Measurements from ENCODE around the gene F11R. TPM values are rescaled to one million over a fixed set of nuclear protein-coding genes. Genes with fewer than 3 reads are reported as not detected.
"Not testable (repeated sequence)": the region's sequence is repeated elsewhere in the genome, so short reads cannot be mapped to it uniquely, and the experiment has no call there.

Gene F11R
- total RNA-seq, 1 experiment from 2014 or later = 60.7 TPM

DNA sequence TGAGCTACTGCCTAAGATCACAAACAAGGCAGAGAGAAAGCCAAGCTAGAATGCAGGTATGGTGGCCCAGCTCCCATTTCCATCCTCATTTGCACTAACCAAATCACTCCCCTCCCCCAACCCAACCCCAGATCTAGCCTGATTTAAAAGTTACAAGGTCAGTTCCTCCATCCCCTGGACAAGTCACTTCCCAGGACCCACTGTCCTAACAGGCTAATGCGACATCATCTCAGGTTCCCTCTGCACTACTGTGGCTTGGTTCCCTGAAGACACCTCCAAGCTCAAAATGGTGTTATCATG is 2.4 kb downstream of the F11R start:
- in situ Hi-C loops (cut with HindIII; ENCODE audit: low sequenced_read_pairs) = no loop called here
- no peak for DNase-seq (ENCODE audit: low spot score)

DNA sequence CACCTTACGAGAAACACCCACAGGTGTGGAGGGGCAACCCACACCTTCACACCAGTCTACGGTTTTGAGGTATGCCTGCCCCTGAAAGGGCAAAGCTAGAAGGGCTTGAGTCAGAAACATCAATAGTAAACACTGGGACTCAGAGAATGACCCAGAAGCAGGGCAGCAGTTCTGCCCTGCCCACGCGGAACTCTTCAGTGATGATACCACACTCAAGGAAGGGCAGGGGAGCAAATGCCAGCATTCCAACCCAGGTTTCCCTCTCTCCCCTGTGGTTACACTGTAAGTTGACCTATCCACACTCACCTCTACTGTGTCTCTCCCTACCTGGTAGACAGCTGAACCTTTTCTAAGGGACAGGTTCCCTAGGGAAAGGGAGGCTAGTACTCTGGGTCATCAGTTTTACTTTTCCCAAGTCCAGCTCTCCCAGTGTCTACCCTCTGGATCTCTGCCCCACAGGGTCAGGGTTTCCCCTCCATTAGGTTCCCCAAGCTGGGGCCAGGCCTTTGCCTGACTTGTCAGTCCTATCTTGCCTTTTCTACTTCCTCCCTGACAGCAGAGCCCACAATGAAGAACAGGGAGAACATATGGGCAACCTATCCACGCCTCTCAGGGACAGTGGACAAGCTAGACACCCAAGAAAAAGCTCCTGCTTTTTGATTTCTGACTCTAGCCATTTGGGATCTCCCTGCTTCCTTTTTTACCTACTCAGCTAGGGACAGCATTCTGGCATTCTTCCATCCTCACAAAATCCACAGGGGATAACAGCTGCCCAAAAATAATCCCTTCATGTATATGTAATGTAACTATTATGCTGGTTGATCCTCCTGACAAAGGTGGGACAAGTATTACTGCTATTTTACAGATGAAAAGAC is 3.0 kb downstream of the F11R start:
- in situ Hi-C loops (cut with HindIII; ENCODE audit: low sequenced_read_pairs) = no loop called here
- DNase-seq (ENCODE audit: low spot score) = no peak

DNA sequence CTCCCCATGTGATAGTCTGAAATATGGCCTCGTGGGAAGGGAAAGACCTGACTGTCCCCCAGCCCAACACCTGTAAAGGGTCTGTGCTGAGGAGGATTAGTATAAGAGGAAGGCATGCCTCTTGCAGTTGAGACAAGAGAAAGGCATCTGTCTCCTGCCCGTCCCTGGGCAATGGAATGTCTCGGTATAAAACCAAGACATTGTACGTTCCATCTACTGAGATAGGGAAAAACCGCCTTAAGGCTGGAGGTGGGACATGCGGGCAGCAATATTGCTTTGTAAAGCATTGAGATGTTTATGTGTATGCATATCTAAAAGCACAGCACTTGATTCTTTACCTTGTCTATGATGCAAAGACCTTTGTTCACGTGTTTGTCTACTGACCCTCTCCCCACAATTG is 3.8 kb downstream of the F11R start:
- in situ Hi-C loops (cut with HindIII; ENCODE audit: low sequenced_read_pairs) = not testable (repeated sequence)

DNA sequence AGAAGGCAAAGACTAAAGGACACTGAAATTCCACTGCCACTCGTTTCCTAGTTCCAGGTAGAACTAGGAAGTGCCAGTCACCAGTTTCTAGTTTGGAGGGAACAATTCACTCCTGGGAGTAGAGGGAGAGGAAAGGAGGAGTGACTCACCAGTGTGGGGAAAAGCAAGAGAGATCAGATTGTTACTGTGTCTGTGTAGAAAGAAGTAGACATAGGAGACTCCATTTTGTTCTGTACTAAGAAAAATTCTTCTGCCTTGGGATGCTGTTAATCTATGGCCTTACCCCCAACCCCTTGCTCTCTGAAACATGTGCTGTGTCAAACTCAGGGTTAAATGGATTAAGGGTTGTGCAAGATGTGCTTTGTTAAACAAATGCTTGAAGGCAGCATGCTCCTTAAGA is 4.3 kb downstream of the F11R start:
- in situ Hi-C loops (cut with HindIII; ENCODE audit: low sequenced_read_pairs); DNase-seq (ENCODE audit: low spot score): not testable (repeated sequence)

More for the DNA sequence above, 3.8 kb downstream of the F11R start:
- DNase-seq (ENCODE audit: low spot score) = not testable (repeated sequence)

GRCh38 chr1:161013488-161014230 is 7.3 kb downstream of the F11R start:
- in situ Hi-C loops (cut with HindIII; ENCODE audit: low sequenced_read_pairs) = no loop called here
- no peak for DNase-seq (ENCODE audit: low spot score)

DNA sequence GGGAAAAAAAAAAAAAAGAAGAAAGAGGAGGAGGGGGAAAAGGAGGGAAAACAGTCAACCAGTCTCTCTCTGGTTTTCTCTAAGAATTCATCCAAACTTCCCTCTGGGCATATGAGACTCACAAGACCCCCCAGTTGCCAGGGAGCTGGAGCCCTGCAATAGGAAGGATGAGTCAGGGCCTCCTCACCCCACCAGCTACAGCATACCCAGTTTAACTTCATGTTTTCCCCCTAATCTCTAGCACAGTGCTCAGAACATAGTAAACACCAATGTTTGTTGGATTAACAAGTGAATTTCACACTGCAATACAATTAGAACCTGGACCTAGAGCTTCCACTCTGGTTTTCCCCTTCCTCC is 7.8 kb downstream of the F11R start:
- in situ Hi-C loops (cut with HindIII; ENCODE audit: low sequenced_read_pairs) = no loop called here
- DNase-seq (ENCODE audit: low spot score) = no peak

DNA sequence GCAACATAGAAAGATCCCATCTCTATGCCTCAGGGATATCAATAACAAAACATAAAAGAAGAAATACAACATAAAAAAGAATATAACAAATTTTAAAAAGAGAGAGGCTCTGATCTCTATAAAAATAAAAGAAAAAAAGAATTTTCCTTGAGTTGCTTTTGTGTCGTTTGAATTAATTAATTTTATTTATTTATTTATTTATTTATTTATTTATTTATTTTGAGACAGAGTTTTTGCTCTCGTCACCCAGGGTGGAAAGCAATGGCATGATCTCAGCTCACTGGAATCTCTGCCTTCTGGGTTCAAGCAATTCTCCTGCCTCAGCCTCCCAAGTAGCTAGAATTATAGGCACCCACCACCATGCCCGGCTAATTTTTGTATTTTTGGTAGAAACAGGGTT is 8.5 kb downstream of the F11R start:
- no peak for DNase-seq (ENCODE audit: low spot score)
- in situ Hi-C loops (cut with HindIII; ENCODE audit: low sequenced_read_pairs) = no loop called here

DNA sequence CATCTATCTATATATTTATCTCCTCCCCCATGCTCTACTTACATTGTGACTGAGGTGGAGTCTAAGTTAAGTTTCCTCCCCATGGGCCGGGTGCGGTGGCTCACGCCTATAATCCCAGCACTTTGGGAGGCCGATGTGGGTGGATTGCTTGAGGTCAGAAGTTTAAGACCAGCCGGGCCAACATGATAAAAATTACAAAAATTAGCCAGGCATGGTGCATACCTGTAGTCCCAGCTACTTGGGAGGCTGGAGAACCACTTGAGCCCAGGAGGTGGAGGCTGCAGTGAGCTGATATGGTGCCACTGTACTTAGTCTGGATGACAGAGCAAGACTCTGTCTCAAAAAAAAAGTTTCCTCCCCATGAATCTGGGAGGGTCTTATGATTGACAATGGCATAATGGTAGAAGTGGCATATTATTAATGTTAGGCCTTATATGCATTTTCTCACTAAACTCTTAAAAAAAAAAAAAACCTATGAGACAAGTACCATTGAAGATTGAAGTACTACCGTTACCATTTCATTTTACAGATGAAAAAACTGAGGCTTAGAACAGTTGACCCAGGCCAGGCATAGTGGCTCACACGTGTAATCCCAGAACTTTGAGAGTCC is 11.2 kb downstream of the F11R start:
- in situ Hi-C loops (cut with HindIII; ENCODE audit: low sequenced_read_pairs) = no loop called here
- no peak for DNase-seq (ENCODE audit: low spot score)

DNA sequence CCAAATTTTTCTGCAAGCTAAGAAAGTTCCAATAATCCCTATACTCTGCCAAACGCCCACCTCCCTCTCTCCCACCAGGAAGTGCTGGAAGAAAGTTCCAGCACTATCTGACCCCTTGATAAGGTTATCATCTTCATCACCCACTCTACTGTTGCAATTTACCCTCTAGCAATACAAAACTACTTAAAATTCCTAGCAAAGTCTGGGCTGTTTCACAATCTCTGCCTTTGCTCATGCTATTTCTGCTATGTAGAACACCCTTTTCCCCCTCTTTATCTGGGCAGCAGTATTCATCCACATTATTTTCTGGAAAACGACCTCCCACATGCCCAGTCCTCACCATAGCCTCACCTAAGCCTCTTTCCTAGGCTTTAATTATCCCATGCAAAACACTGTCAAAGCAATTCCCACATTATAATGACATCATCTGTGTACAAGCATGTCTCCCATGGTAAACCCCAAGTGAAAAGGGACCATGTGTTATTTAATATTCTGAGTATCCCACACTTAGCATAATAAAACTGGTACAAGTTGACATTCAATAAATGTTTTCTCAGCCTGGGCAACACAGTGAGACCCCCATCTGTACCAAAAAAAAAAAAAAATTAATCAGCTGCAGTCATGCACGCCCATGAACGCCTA is 12.0 kb downstream of the F11R start:
- DNase-seq (ENCODE audit: low spot score) = no peak
- in situ Hi-C loops (cut with HindIII; ENCODE audit: low sequenced_read_pairs) = no loop called here

DNA sequence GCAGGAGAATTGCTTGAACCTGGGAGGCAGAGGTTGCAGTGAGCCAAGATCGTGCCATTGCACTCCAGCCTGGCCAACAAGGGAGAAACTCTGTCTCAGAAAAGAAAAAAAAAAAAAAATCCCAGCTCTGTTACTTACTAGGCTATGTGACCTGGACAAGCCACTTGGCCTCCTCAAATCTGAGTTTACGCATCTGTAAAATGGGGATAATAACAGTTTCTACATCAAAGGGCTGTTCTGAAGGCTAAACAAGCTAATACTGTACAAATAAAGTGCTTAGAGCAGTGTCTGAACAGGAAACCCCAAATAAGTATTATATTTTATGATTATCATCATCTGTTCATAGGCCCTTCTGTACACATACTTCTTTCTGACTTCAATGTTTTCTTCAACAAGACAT is 13.6 kb downstream of the F11R start:
- no peak for DNase-seq (ENCODE audit: low spot score)
- in situ Hi-C loops (cut with HindIII; ENCODE audit: low sequenced_read_pairs) = no loop called here

GRCh38 chr1:161006563-161006962 is 14.4 kb downstream of the F11R start:
- in situ Hi-C loops (cut with HindIII; ENCODE audit: low sequenced_read_pairs) = no loop called here
- no peak for DNase-seq (ENCODE audit: low spot score)

DNA sequence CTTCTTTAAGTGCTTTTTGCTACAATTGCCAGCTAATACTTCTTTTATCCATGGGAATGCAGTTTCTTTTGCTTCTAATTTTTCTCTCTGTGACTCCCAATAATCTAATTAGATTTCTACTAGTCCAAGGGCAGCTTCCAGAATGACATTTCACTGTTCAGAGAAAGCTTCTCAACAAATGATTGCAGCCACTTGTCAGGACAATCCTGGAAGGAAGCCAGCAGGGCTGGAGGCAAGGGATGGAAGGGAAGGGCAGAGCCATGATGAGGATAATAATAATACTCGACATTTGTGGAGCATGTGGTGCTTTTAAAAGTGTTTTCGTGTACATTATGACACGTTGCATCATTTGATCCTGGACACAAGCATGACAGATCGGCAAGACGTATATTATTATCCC is 19.4 kb downstream of the F11R start:
- no peak for DNase-seq (ENCODE audit: low spot score)
- in situ Hi-C loops (cut with HindIII; ENCODE audit: low sequenced_read_pairs) = no loop called here

- in situ Hi-C loops (cut with HindIII; ENCODE audit: low sequenced_read_pairs) = no loop called here
- DNase-seq (ENCODE audit: low spot score) = no peak
These were observed 20.0 kb downstream of the F11R start for GRCh38 chr1:161000736-161001480.

DNA sequence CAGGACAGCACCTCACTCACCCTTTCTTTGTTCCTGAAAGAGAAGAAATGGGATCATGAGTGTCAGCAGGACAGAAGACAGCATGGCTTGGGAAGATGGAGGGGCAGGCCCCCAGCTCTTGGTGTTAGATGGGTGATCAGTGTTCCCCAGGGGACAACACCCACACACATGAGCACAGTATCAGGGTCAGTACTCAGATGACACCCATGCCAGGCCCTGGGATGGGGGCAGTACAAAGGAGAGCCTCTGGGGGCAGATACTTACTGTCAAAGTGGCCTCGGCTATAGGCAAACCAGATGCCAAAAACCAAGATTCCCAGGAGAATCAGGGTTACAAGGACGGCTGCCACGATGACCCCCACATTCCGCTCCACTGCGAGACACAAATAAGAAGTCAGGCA is 21.6 kb downstream of the F11R start:
- DNase-seq (ENCODE audit: low spot score) = no peak
- in situ Hi-C loops (cut with HindIII; ENCODE audit: low sequenced_read_pairs) = no loop called here

DNA sequence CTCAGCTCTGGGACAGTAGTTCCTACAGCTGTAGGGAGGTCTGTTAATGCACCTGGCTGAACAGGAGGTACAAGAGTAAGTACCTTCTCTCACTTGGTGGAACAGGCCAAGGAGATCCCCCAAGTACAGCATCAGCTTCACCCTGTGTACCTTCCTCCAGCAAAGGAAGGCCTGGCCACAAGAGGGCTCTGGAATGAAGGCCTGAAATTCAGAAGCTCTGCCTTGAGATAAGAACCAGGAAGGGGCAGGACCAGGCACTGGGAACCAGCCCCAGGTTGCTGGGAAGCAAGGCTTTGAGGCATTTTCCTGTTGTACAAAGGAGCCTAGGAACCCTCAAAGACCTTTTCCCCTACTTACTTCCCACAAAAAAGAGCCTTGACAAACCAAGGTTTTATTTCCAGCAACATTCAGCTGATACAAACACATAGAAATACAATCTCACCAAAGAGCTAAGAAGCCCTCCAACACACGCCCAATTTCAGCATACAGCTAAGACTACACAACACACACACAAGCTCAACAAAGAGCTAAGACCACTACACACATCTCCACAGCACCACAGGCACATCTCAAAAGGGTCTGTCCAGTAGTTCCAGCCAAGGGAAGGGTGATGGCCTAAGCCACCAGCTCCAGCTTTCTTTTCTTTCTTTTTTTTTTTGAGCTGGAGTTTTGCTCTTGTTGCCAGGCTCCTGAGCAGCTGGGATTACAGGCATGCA is 23.5 kb downstream of the F11R start:
- DNase-seq (ENCODE audit: low spot score) = peak; percentile 42
- in situ Hi-C loops (cut with HindIII; ENCODE audit: low sequenced_read_pairs) = no loop called here

GRCh38 chr1:160996178-160996577 is 24.8 kb downstream of the F11R start:
- in situ Hi-C loops (cut with HindIII; ENCODE audit: low sequenced_read_pairs) = no loop called here
- no peak for DNase-seq (ENCODE audit: low spot score)

GRCh38 chr1:160993544-160994193 is 27.3 kb downstream of the F11R start:
- DNase-seq (ENCODE audit: low spot score) = peak; percentile 15
- in situ Hi-C loops (cut with HindIII; ENCODE audit: low sequenced_read_pairs) = no loop called here

GRCh38 chr1:160992036-160992435 is 28.9 kb downstream of the F11R start:
- in situ Hi-C loops (cut with HindIII; ENCODE audit: low sequenced_read_pairs); DNase-seq (ENCODE audit: low spot score): not testable (repeated sequence)

Measured in G401 (cell line).